H1 (cell line): ENCODE results near the gene MRPL42. TPM values are rescaled to one million over a fixed set of nuclear protein-coding genes. Genes with fewer than 3 reads are reported as not detected.

Experiments
- CTCF ChIA-PET: fragments of 300-600 bp; sonication (Branson Sonifier 250); formaldehyde crosslinking; loops from one replicate; lab custom pipeline; 2021; ENCODE audit not compliant: partially characterized antibody; lab: Charles Lee
- POLR2A ChIA-PET: fragments of 300-600 bp; sonication (Branson Sonifier 250); formaldehyde crosslinking; loops from one replicate; lab custom pipeline; 2021; ENCODE audit warnings: inconsistent platforms; ENCODE audit not compliant: partially characterized antibody; lab: Charles Lee
- DNase-seq, 2 experiments: peaks; one replicate each; pipeline versions ENCODE4 v3.0.0 to v3.0.0-alpha.2; 2010 to 2022; ENCODE audit warnings: low spot score in 2 of 2, low read depth in 1 of 2, mixed read lengths in 1 of 2
- FAIRE-seq: peaks from 2 replicates; lab custom pipeline; 2011; peaks lifted over from hg19 to GRCh38; lab: Jason Lieb, UNC
- H2AFZ ChIP-seq: 2 replicates; pipeline ENCODE4 v1.8.1; 2012; ENCODE audit warnings: low read length, inconsistent platforms
- H2AK5ac ChIP-seq: 2 replicates; pipeline ENCODE4 v1.6.1; 2013; ENCODE audit warnings: low read depth, low read length
- H2BK120ac ChIP-seq: replicated peaks from 2 replicates; pipeline ENCODE3; 2013; ENCODE audit warnings: low read depth, low read length, inconsistent platforms
- H2BK12ac ChIP-seq: 2 replicates; pipeline ENCODE4 v1.6.1; 2013; ENCODE audit warnings: low read depth, low read length
- H2BK15ac ChIP-seq: 2 replicates; pipeline ENCODE4 v1.6.1; 2013; ENCODE audit warnings: low read length
- H2BK20ac ChIP-seq: 2 replicates; pipeline ENCODE4 v1.6.1; 2013; ENCODE audit warnings: low read length
- H2BK5ac ChIP-seq: 2 replicates; pipeline ENCODE4 v1.6.1; 2013; ENCODE audit warnings: low read depth, low read length
- H3K14ac ChIP-seq: 2 replicates; pipeline ENCODE4 v1.6.1; 2013; ENCODE audit warnings: inconsistent platforms; ENCODE audit not compliant: insufficient read length
- H3K18ac ChIP-seq: 2 replicates; pipeline ENCODE4 v1.6.1; 2013; ENCODE audit warnings: low read length; ENCODE audit errors: extremely low read depth
- H3K23ac ChIP-seq: 2 replicates; pipeline ENCODE4 v1.6.1; 2013; ENCODE audit warnings: inconsistent platforms; ENCODE audit not compliant: insufficient read length
- H3K23me2 ChIP-seq: 2 replicates; pipeline ENCODE4 v1.6.1; 2013; ENCODE audit warnings: low read depth, low read length
- H3K27ac ChIP-seq: 2 replicates; pipeline ENCODE4 v1.6.1; 2011; ENCODE audit warnings: low read depth, low read length, inconsistent platforms
- H3K27me3 ChIP-seq, 4 experiments: replicated peaks in 1 of 4; 1 replicate in 1 of 4; 2 replicates in 3 of 4; pipeline versions ENCODE4 v1.6.1 to v1.8.1; 2011 to 2013; ENCODE audit warnings: low read length in 3 of 4, mild to moderate bottlenecking in 3 of 4, inconsistent platforms in 2 of 4, mixed read lengths in 2 of 4, moderate library complexity in 1 of 4; ENCODE audit not compliant: control insufficient read depth in 3 of 4, insufficient read depth in 3 of 4; ENCODE audit errors: extremely low read depth in 1 of 4
- H3K36me3 ChIP-seq, 4 experiments: 2 replicates each; pipeline versions ENCODE4 v1.6.1 to v1.8.1; 2011 to 2013; ENCODE audit warnings: mild to moderate bottlenecking in 4 of 4, low read length in 3 of 4, moderate library complexity in 2 of 4, control low read depth in 1 of 4, inconsistent platforms in 1 of 4; ENCODE audit not compliant: insufficient read depth in 4 of 4, control insufficient read depth in 2 of 4
- H3K4ac ChIP-seq: replicated peaks from 2 replicates; pipeline ENCODE3; 2013; ENCODE audit warnings: low read length, low read depth, mixed read lengths, inconsistent platforms; ENCODE audit not compliant: insufficient read length
- H3K4me1 ChIP-seq, 4 experiments: replicated peaks in 1 of 4; 1 replicate in 1 of 4; 2 replicates in 3 of 4; pipeline versions ENCODE4 v1.6.1 to v1.8.1; 2011 to 2013; ENCODE audit warnings: low read length in 3 of 4, inconsistent platforms in 2 of 4, mixed read lengths in 1 of 4; ENCODE audit not compliant: insufficient read depth in 4 of 4, control insufficient read depth in 3 of 4
- H3K4me2 ChIP-seq, 2 experiments: 2 replicates each; pipeline versions ENCODE4 v1.6.1 to v1.8.1; 2011 to 2013; ENCODE audit warnings: low read depth in 2 of 2, low read length in 2 of 2, control low read depth in 1 of 2, inconsistent platforms in 1 of 2, mild to moderate bottlenecking in 1 of 2; ENCODE audit not compliant: insufficient read depth in 1 of 2
- H3K4me3 ChIP-seq, 4 experiments: fragments of 200-600, 300-600 bp in 1 of 4; sonication (generic), shearing (Covaris generic), sonication (Bioruptor Twin) in 1 of 4; 2 replicates each; pipeline versions ENCODE4 v1.5.1 to v1.8.1; 2011 to 2016; ENCODE audit warnings: low read length in 4 of 4, low read depth in 3 of 4, control low read depth in 2 of 4, inconsistent platforms in 2 of 4, mild to moderate bottlenecking in 2 of 4, mixed read lengths in 1 of 4, moderate library complexity in 1 of 4; ENCODE audit not compliant: insufficient read depth in 2 of 4; ENCODE audit errors: extremely low read depth in 1 of 4
- H3K56ac ChIP-seq: replicated peaks from 2 replicates; pipeline ENCODE3; 2013; ENCODE audit warnings: low read depth, mild to moderate bottlenecking, mixed read lengths, low read length, inconsistent platforms; ENCODE audit not compliant: insufficient read length
- H3K79me1 ChIP-seq: 2 replicates; pipeline ENCODE4 v1.6.1; 2013; ENCODE audit warnings: low read depth, low read length, control low read depth
- H3K79me2 ChIP-seq, 2 experiments: 2 replicates each; pipeline versions ENCODE4 v1.6.1 to v1.8.1; 2012 to 2013; ENCODE audit warnings: low read length in 2 of 2, mild to moderate bottlenecking in 2 of 2, inconsistent platforms in 1 of 2; ENCODE audit not compliant: insufficient read depth in 2 of 2, control insufficient read depth in 1 of 2
- H3K9ac ChIP-seq, 4 experiments: replicated peaks in 1 of 4; 1 replicate in 1 of 4; 2 replicates in 3 of 4; pipeline versions ENCODE4 v1.6.1 to v1.8.1; 2011 to 2013; ENCODE audit warnings: low read depth in 3 of 4, low read length in 3 of 4, control low read depth in 2 of 4, mild to moderate bottlenecking in 2 of 4, moderate library complexity in 2 of 4, inconsistent platforms in 1 of 4; ENCODE audit errors: extremely low read depth in 1 of 4
- H3K9me3 ChIP-seq, 2 experiments: 2 replicates each; pipeline versions ENCODE4 v1.6.1 to v1.8.1; 2012 to 2013; ENCODE audit warnings: mild to moderate bottlenecking in 2 of 2, moderate library complexity in 2 of 2, control low read depth in 1 of 2, inconsistent platforms in 1 of 2, low read depth in 1 of 2, low read length in 1 of 2, mixed read lengths in 1 of 2; ENCODE audit not compliant: insufficient read depth in 2 of 2
- H4K20me1 ChIP-seq, 2 experiments: replicated peaks in 1 of 2; 2 replicates each; pipeline versions ENCODE3 to v1.8.1; 2011 to 2013; ENCODE audit warnings: inconsistent platforms in 2 of 2, low read length in 2 of 2, mild to moderate bottlenecking in 1 of 2; ENCODE audit not compliant: insufficient read depth in 2 of 2, control insufficient read depth in 1 of 2
- H4K5ac ChIP-seq: 2 replicates; pipeline ENCODE4 v1.6.1; 2013; ENCODE audit warnings: low read length, low read depth, mixed read lengths, inconsistent platforms; ENCODE audit not compliant: insufficient read length
- H4K8ac ChIP-seq: 2 replicates; pipeline ENCODE4 v1.8.0; 2013; ENCODE audit warnings: mild to moderate bottlenecking, moderate library complexity, low read length, inconsistent platforms; ENCODE audit not compliant: insufficient read depth; ENCODE audit errors: extremely low read depth
- H4K91ac ChIP-seq: replicated peaks from 2 replicates; pipeline ENCODE3; 2013; ENCODE audit warnings: low read length, mixed read lengths, inconsistent platforms; ENCODE audit not compliant: insufficient read length
- BACH1 ChIP-seq: IDR thresholded peaks from 2 replicates; pipeline ENCODE4 v1.6.1; 2012; ENCODE audit warnings: low read length, improper control_type of control experiment
- BRCA1 ChIP-seq: IDR thresholded peaks from 2 replicates; pipeline ENCODE4 v1.6.1; 2012; ENCODE audit warnings: low read depth, low read length, improper control_type of control experiment
- CEBPB ChIP-seq: IDR thresholded peaks from 2 replicates; pipeline ENCODE4 v1.6.1; 2012; ENCODE audit warnings: low read depth, low read length
- CHD2 ChIP-seq: IDR thresholded peaks from 2 replicates; pipeline ENCODE4 v1.6.1; 2012; ENCODE audit warnings: low read length, improper control_type of control experiment
- EZH2 ChIP-seq: fragments of 200-600 bp; sonication (generic); IDR thresholded peaks from 2 replicates; pipeline ENCODE4 v1.7.1; 2012; ENCODE audit warnings: low read depth, mild to moderate bottlenecking, moderate library complexity, low read length, inconsistent platforms; ENCODE audit not compliant: severe bottlenecking
- JUN ChIP-seq: IDR thresholded peaks from 2 replicates; pipeline ENCODE4 v1.6.1; 2011; ENCODE audit warnings: low read depth, mild to moderate bottlenecking, improper control_type of control experiment, low read length
- MAFK ChIP-seq: IDR thresholded peaks from 2 replicates; pipeline ENCODE4 v1.6.1; 2012; ENCODE audit warnings: low read depth, mild to moderate bottlenecking, improper control_type of control experiment, low read length
- NRF1 ChIP-seq: IDR thresholded peaks from 2 replicates; pipeline ENCODE4 v1.6.1; 2011; ENCODE audit warnings: mild to moderate bottlenecking, low read depth, low read length, improper control_type of control experiment
- POLR2AphosphoS5 ChIP-seq: IDR thresholded peaks from 2 replicates; pipeline ENCODE4 v1.6.1; 2011; ENCODE audit warnings: low read depth, low read length
- RAD21 ChIP-seq, 2 experiments: IDR thresholded peaks in 1 of 2; conservative IDR thresholded peaks in 1 of 2; 2 replicates each; pipeline ENCODE4 v1.6.1; 2011; ENCODE audit warnings: low read depth in 2 of 2, low read length in 2 of 2, improper control_type of control experiment in 1 of 2, inconsistent platforms in 1 of 2, mild to moderate bottlenecking in 1 of 2, moderate library complexity in 1 of 2
- SIRT6 ChIP-seq: IDR thresholded peaks from one replicate; pipeline ENCODE4 v1.7.1; 2012; ENCODE audit warnings: low read length, inconsistent platforms
- TAF7 ChIP-seq: optimal IDR thresholded peaks from 2 replicates; pipeline ENCODE3; 2011; ENCODE audit warnings: low read depth, mild to moderate bottlenecking, inconsistent platforms, low read length, moderate library complexity, borderline replicate concordance
- YY1 ChIP-seq: IDR thresholded peaks from 2 replicates; pipeline ENCODE4 v1.6.1; 2011; ENCODE audit warnings: low read depth, mild to moderate bottlenecking, low read length
- ZNF274 ChIP-seq: IDR thresholded peaks from 2 replicates; pipeline ENCODE4 v1.7.0; 2012; ENCODE audit warnings: low read length, borderline replicate concordance; ENCODE audit errors: extremely low read depth
- WGBS, 2 experiments: shearing (Covaris generic) in 1 of 2; methylation state at CpG; one replicate each; pipeline versions ENCODE4 v1.1.6 to v1.1.7; 2013 to 2015; ENCODE audit warnings: low lambda C conversion rate in 2 of 2, mixed read lengths in 2 of 2, inconsistent platforms in 1 of 2, low coverage in 1 of 2, missing lambda C conversion rate in 1 of 2; ENCODE audit not compliant: insufficient replicate concordance in 2 of 2, insufficient coverage in 1 of 2, insufficient read length in 1 of 2; ENCODE audit errors: extremely low coverage in 1 of 2, missing lambda C conversion rate in 1 of 2; 5-methylcytosine and 5-hydroxymethylcytosine counted together
- polyA plus RNA-seq, 7 experiments: library from polyadenylated mRNA; depleted of rRNA in 3 of 7; stranded (reverse) in 5 of 7; unstranded in 2 of 7; fragments of >200 nt in 5 of 7; fragments of 200-250 nt in 2 of 7; gene quantifications; 1 replicate in 5 of 7; 2 replicates in 1 of 7; 4 replicates in 1 of 7; pipeline versions ENCODE4 v1.2.1 to v1.2.3, GENCODE V29; 2011 to 2013; ENCODE audit warnings: missing spikeins in 2 of 7, mixed read lengths in 2 of 7
- total RNA-seq: library from RNA; stranded (reverse); fragmentation: NEBNext Ultra II Directional; extraction: Animal tissue kit (Norgen Biotek cat#: 25700); gene quantifications from 2 replicates; pipeline ENCODE4 v1.2.1, GENCODE V29; 2021

Gene MRPL42
- total and polyA plus RNA-seq, 2 of the 8 experiments (the other 6 are each of a cell fraction or from before 2014, with no cell fraction given), result 110 to 176 TPM

- no peak overlapping the region for H3K27ac ChIP-seq
- no peak overlapping the region for H2AFZ ChIP-seq
- no peaks in the 10 kb centered on the region for H3K27me3 ChIP-seq
- H4K5ac ChIP-seq, result no peak overlapping the region
- no peak overlapping the region for H3K4me3 ChIP-seq
- no peak overlapping the region for H2AK5ac ChIP-seq
- no peak overlapping the region for H2BK5ac ChIP-seq
- H2BK20ac ChIP-seq, result no peak overlapping the region
- no peak overlapping the region for H3K18ac ChIP-seq
- no peak overlapping the region for H4K8ac ChIP-seq
- peaks cover 5 to 16% of the 10 kb centered on the region in 2 experiments for H4K20me1 ChIP-seq
- H3K14ac ChIP-seq, result no peak overlapping the region
- H2BK15ac ChIP-seq, result no peak overlapping the region
- peaks cover 3% of the 10 kb centered on the region; the same call in 1 of the 2 replicates for H3K23me2 ChIP-seq
- peaks cover 0 to 14% of the 10 kb centered on the region in 2 experiments; a peak in 2 of 4 replicates for H3K79me2 ChIP-seq
- H3K4me1 ChIP-seq, result no peaks in the 10 kb centered on the region
- no peak overlapping the region for H2BK12ac ChIP-seq
- no peak overlapping the region for H3K9ac ChIP-seq
- DNase-seq (no peak), FAIRE-seq (no peak)
- H3K4ac ChIP-seq, result no peak overlapping the region
- H3K4me2 ChIP-seq, result no peak overlapping the region
- H3K9me3 ChIP-seq, result no peaks in the 10 kb centered on the region
- H2BK120ac ChIP-seq, result no peak overlapping the region
- no peak overlapping the region for H3K56ac ChIP-seq
- POLR2A ChIA-PET, result interaction anchor here (1.1 to 3.4 kb wide), 2 partner anchors 13 to 18 kb away, joined by 3 to 12 read pairs; no protein-coding TSS in a partner anchor
- WGBS, 2 experiments, result 85% methylated on average over 8 of the region's 8 CpGs; no CpG with 5 or more reads in 1 of the 2 experiments
- 0 out of 2 replicates have a peak, but pooled peaks cover 3% of the 10 kb centered on the region for H3K79me1 ChIP-seq
- no peak overlapping the region for H4K91ac ChIP-seq
- CTCF ChIA-PET, result interaction anchor here (1.3 to 1.9 kb wide), 3 partner anchors 12 to 18 kb away, joined by 3 to 6 read pairs (median 5); partner anchors contain the start of gene MRPL42
- peaks cover 34 to 88% (median 59%) of the 10 kb centered on the region in 4 experiments for H3K36me3 ChIP-seq
- no peak overlapping the region for H3K23ac ChIP-seq
- TF ChIP-seq JUN (no peak), CHD2 (no peak), NRF1 (no peak), ZNF274 (no peak), EZH2 (no peak), SIRT6 (no peak), BACH1 (no peak), MAFK (no peak), POLR2AphosphoS5 (no peak), YY1 (no peak), BRCA1 (no peak), TAF7 (no peak), RAD21 (IDR thresholded peaks at IDR 0.05 in 1 of 2, conservative IDR thresholded peaks at IDR 0.05 in 1 of 2; ENCODE audit: low read depth in 2 of 2, low read length in 2 of 2) (no peak), CEBPB (no peak)
Observed at GRCh38 chr12:93484315-93484981, 17.1 kb downstream of the MRPL42 start.
